ENCODE results near the gene SELPLG. TPM values are rescaled to one million over a fixed set of nuclear protein-coding genes. Genes with fewer than 3 reads are reported as not detected.
A peak's percentile ranks its signal among the peaks of the same experiment; 100 is the strongest.

Gene SELPLG
- total and polyA plus RNA-seq, 2 experiments from 2014 or later = 0.37 to 1.5 TPM

- Histone ChIP-seq H3K9me2 (replicated peaks; ENCODE audit: insufficient read depth) (no peaks in the 10 kb centered on the region), H4K20me1 (ENCODE audit: insufficient read depth, poor library complexity, severe bottlenecking) (no peaks in the 10 kb centered on the region), H3K79me2 (no peaks in the 10 kb centered on the region), H3K27ac (no peak overlapping the region), H3K27me3 (no peaks in the 10 kb centered on the region), H3K36me3 (replicated peaks; ENCODE audit: insufficient read depth, low read depth) (no peaks in the 10 kb centered on the region), H3K4me3 (no peak overlapping the region), H2AFZ (no peak overlapping the region), H3K4me2 (no peak overlapping the region), H3K4me1 (ENCODE audit: insufficient read depth) (peaks cover 8% of the 10 kb centered on the region), H3K9me3 (ENCODE audit: low read depth) (no peaks in the 10 kb centered on the region)
- TF ChIP-seq EZH2 (IDR thresholded peaks at IDR 0.05; ENCODE audit: borderline replicate concordance) = no peak
- TF ChIP-seq EZH2phosphoT487 (IDR thresholded peaks at IDR 0.05; ENCODE audit: low read depth, severe bottlenecking, unreplicated experiment) = no peak
- TF ChIP-seq CTCF (IDR thresholded peaks at IDR 0.05; ENCODE audit: poor library complexity) = no peak
- no peak for DNase-seq (ENCODE audit: low spot score)
- WGBS (ENCODE audit: low lambda C conversion rate, missing lambda C conversion rate) = 88% methylated on average over 15 of the region's 16 CpGs
Measured at GRCh38 chr12:108642269-108642870, 8.7 kb upstream of the SELPLG start.

- Histone ChIP-seq H3K4me2 (no peak overlapping the region), H3K79me2 (no peaks in the 10 kb centered on the region), H3K36me3 (replicated peaks; ENCODE audit: insufficient read depth, low read depth) (no peaks in the 10 kb centered on the region), H3K27ac (no peak overlapping the region), H3K27me3 (no peaks in the 10 kb centered on the region), H2AFZ (no peak overlapping the region), H4K20me1 (ENCODE audit: insufficient read depth, poor library complexity, severe bottlenecking) (no peaks in the 10 kb centered on the region), H3K9me3 (ENCODE audit: low read depth) (no peaks in the 10 kb centered on the region), H3K4me3 (no peak overlapping the region), H3K4me1 (ENCODE audit: insufficient read depth) (peaks cover 9% of the 10 kb centered on the region), H3K9me2 (replicated peaks; ENCODE audit: insufficient read depth) (no peaks in the 10 kb centered on the region)
- no peak for DNase-seq (ENCODE audit: low spot score)
- WGBS (ENCODE audit: low lambda C conversion rate, missing lambda C conversion rate) = 79% methylated on average over 9 of the region's 9 CpGs
- no peak for TF ChIP-seq CTCF (IDR thresholded peaks at IDR 0.05; ENCODE audit: poor library complexity)
- no peak for TF ChIP-seq EZH2 (IDR thresholded peaks at IDR 0.05; ENCODE audit: borderline replicate concordance)
- no peak for TF ChIP-seq EZH2phosphoT487 (IDR thresholded peaks at IDR 0.05; ENCODE audit: low read depth, severe bottlenecking, unreplicated experiment)
Measured at GRCh38 chr12:108641446-108642268, 8.0 kb upstream of the SELPLG start.

GRCh38 chr12:108640802-108641445 lies 7.2 kb upstream of the SELPLG start:
- no peak overlapping the region for H3K27ac ChIP-seq
- H4K20me1 ChIP-seq (ENCODE audit: insufficient read depth, poor library complexity, severe bottlenecking) = no peaks in the 10 kb centered on the region
- no peaks in the 10 kb centered on the region for H3K9me3 ChIP-seq (ENCODE audit: low read depth)
- H3K27me3 ChIP-seq = no peaks in the 10 kb centered on the region
- no peaks in the 10 kb centered on the region for H3K9me2 ChIP-seq (replicated peaks; ENCODE audit: insufficient read depth)
- no peaks in the 10 kb centered on the region for H3K36me3 ChIP-seq (replicated peaks; ENCODE audit: insufficient read depth, low read depth)
- TF ChIP-seq CTCF (IDR thresholded peaks at IDR 0.05; ENCODE audit: poor library complexity) (no peak), EZH2 (IDR thresholded peaks at IDR 0.05; ENCODE audit: borderline replicate concordance) (no peak), EZH2phosphoT487 (IDR thresholded peaks at IDR 0.05; ENCODE audit: low read depth, severe bottlenecking, unreplicated experiment) (no peak)
- H3K4me1 ChIP-seq (ENCODE audit: insufficient read depth) = peaks cover 9% of the 10 kb centered on the region
- no peak overlapping the region for H3K4me3 ChIP-seq
- no peaks in the 10 kb centered on the region for H3K79me2 ChIP-seq
- DNase-seq (ENCODE audit: low spot score) = peak; percentile 59
- WGBS (ENCODE audit: low lambda C conversion rate, missing lambda C conversion rate) = 83% methylated on average over 10 of the region's 10 CpGs
- no peak overlapping the region for H2AFZ ChIP-seq
- H3K4me2 ChIP-seq = no peak overlapping the region

Data from hepatocyte (in vitro differentiated cells).